HEK293 (cell line): ENCODE results near the gene ENO2.

Experiments
- ATF2 ChIP-seq: fragments of 450-650 bp; formaldehyde crosslinking; IDR thresholded peaks from 2 replicates; pipeline ENCODE4 v1.5.1; 2016; ENCODE audit warnings: missing biosample characterization, missing genetic modification characterization, low read depth
- ELK4 ChIP-seq: IDR thresholded peaks from 2 replicates; pipeline ENCODE4 v1.6.1; 2011; ENCODE audit warnings: mild to moderate bottlenecking, low read depth, low read length, borderline replicate concordance
- FEZF1 ChIP-seq: fragments of 450-650 bp; formaldehyde crosslinking; IDR thresholded peaks from 2 replicates; pipeline ENCODE4 v1.5.1; 2016; ENCODE audit warnings: missing biosample characterization, missing genetic modification characterization
- GLI2 ChIP-seq: fragments of 450-650 bp; formaldehyde crosslinking; IDR thresholded peaks from 2 replicates; pipeline ENCODE4; 2017; ENCODE audit warnings: missing biosample characterization, missing genetic modification characterization, low read depth, borderline replicate concordance
- HOXD13 ChIP-seq: sonication (generic); formaldehyde crosslinking; IDR thresholded peaks from 2 replicates; pipeline ENCODE4 v1.8.0; 2022; ENCODE audit warnings: missing genetic modification reagents, borderline replicate concordance
- KLF10 ChIP-seq: fragments of 450-650 bp; IDR thresholded peaks from 2 replicates; pipeline ENCODE4 v1.5.1; 2018; ENCODE audit warnings: missing biosample characterization, mild to moderate bottlenecking, missing genetic modification characterization
- SP3 ChIP-seq: fragments of 450-650 bp; formaldehyde crosslinking; IDR thresholded peaks from 2 replicates; pipeline ENCODE4 v1.5.1; 2016; ENCODE audit warnings: missing biosample characterization, missing genetic modification characterization
- YY2 ChIP-seq: fragments of 450-650 bp; formaldehyde crosslinking; IDR thresholded peaks from 2 replicates; pipeline ENCODE4 v1.5.1; 2016; ENCODE audit warnings: missing biosample characterization, missing genetic modification characterization
- ZBTB8A ChIP-seq: fragments of 450-650 bp; formaldehyde crosslinking; IDR thresholded peaks from 2 replicates; pipeline ENCODE4 v1.5.1; 2016; ENCODE audit warnings: missing biosample characterization, missing genetic modification characterization
- ZNF112 ChIP-seq: fragments of 450-650 bp; formaldehyde crosslinking; IDR thresholded peaks from 2 replicates; pipeline ENCODE4 v1.5.0; 2017; ENCODE audit warnings: missing biosample characterization, missing genetic modification characterization
- ZNF114 ChIP-seq: fragments of 450-650 bp; formaldehyde crosslinking; IDR thresholded peaks from 2 replicates; pipeline ENCODE4 v1.5.0; 2017; ENCODE audit warnings: missing biosample characterization, missing genetic modification characterization
- ZNF202 ChIP-seq: fragments of 450-650 bp; formaldehyde crosslinking; IDR thresholded peaks from 2 replicates; pipeline ENCODE4 v1.5.1; 2016; ENCODE audit warnings: missing biosample characterization, missing genetic modification characterization, borderline replicate concordance
- ZNF23 ChIP-seq: fragments of 450-650 bp; formaldehyde crosslinking; IDR thresholded peaks from 2 replicates; pipeline ENCODE4 v1.5.1; 2016; ENCODE audit warnings: missing biosample characterization, missing genetic modification characterization, borderline replicate concordance
- ZNF274 ChIP-seq, 2 experiments: fragments of 200-500 bp in 1 of 2; fragments of 450-650 bp in 1 of 2; sonication (Bioruptor generic) in 1 of 2; formaldehyde crosslinking in 1 of 2; IDR thresholded peaks; 2 replicates each; pipeline versions ENCODE4 v1.5.1 to v1.6.1; 2014 to 2016; ENCODE audit warnings: borderline replicate concordance in 1 of 2, inconsistent platforms in 1 of 2, low read length in 1 of 2, missing biosample characterization in 1 of 2, missing genetic modification characterization in 1 of 2
- ZNF335 ChIP-seq: fragments of 450-650 bp; formaldehyde crosslinking; conservative IDR thresholded peaks from 2 replicates; pipeline ENCODE4 v1.5.1; 2016; ENCODE audit warnings: missing biosample characterization, missing genetic modification characterization
- ZNF362 ChIP-seq: fragments of 450-650 bp; formaldehyde crosslinking; IDR thresholded peaks from 2 replicates; pipeline ENCODE4 v1.5.1; 2016; ENCODE audit warnings: missing biosample characterization, missing genetic modification characterization
- ZNF366 ChIP-seq: fragments of 450-650 bp; formaldehyde crosslinking; conservative IDR thresholded peaks from 2 replicates; pipeline ENCODE4 v1.5.1; 2016; ENCODE audit warnings: missing biosample characterization, missing genetic modification characterization
- ZNF37A ChIP-seq: fragments of 450-650 bp; IDR thresholded peaks from 2 replicates; pipeline ENCODE4 v1.5.1; 2018; ENCODE audit warnings: missing biosample characterization, missing genetic modification characterization
- ZNF514 ChIP-seq: fragments of 450-650 bp; formaldehyde crosslinking; IDR thresholded peaks from 2 replicates; pipeline ENCODE4 v1.5.1; 2016; ENCODE audit warnings: missing biosample characterization, missing genetic modification characterization
- ZNF645 ChIP-seq: fragments of 450-650 bp; formaldehyde crosslinking; IDR thresholded peaks from 2 replicates; pipeline ENCODE4; 2016; ENCODE audit warnings: missing biosample characterization, missing genetic modification characterization
- ZNF677 ChIP-seq: fragments of 450-650 bp; IDR thresholded peaks from 2 replicates; pipeline ENCODE4 v1.5.0; 2018; ENCODE audit warnings: missing biosample characterization, mild to moderate bottlenecking, missing genetic modification characterization, moderate library complexity
- ZNF76 ChIP-seq: fragments of 450-650 bp; formaldehyde crosslinking; IDR thresholded peaks from 2 replicates; pipeline ENCODE4; 2016; ENCODE audit warnings: low read depth, missing biosample characterization, missing genetic modification characterization, borderline replicate concordance
- ZNF792 ChIP-seq: fragments of 450-650 bp; formaldehyde crosslinking; IDR thresholded peaks from 2 replicates; pipeline ENCODE4 v1.5.1; 2016; ENCODE audit warnings: missing biosample characterization, missing genetic modification characterization
- ZXDB ChIP-seq: fragments of 450-650 bp; formaldehyde crosslinking; IDR thresholded peaks from 2 replicates; pipeline ENCODE4 v1.5.1; 2016; ENCODE audit warnings: missing biosample characterization, missing genetic modification characterization
- TF ChIP-seq, protein P1 (sequence below): fragments of 450-650 bp; formaldehyde crosslinking; optimal IDR thresholded peaks from 2 replicates; pipeline ENCODE3; 2016; ENCODE audit warnings: missing biosample characterization, mild to moderate bottlenecking, missing genetic modification characterization
- TF ChIP-seq, protein P2 (sequence below): fragments of 450-650 bp; formaldehyde crosslinking; IDR thresholded peaks from 2 replicates; pipeline ENCODE4 v1.5.1; 2016; ENCODE audit warnings: missing biosample characterization, missing genetic modification characterization
- TF ChIP-seq, protein P3 (sequence below): fragments of 450-650 bp; formaldehyde crosslinking; IDR thresholded peaks from 2 replicates; pipeline ENCODE4 v1.5.1; 2016; ENCODE audit warnings: missing biosample characterization, missing genetic modification characterization

Gene ENO2

DNA sequence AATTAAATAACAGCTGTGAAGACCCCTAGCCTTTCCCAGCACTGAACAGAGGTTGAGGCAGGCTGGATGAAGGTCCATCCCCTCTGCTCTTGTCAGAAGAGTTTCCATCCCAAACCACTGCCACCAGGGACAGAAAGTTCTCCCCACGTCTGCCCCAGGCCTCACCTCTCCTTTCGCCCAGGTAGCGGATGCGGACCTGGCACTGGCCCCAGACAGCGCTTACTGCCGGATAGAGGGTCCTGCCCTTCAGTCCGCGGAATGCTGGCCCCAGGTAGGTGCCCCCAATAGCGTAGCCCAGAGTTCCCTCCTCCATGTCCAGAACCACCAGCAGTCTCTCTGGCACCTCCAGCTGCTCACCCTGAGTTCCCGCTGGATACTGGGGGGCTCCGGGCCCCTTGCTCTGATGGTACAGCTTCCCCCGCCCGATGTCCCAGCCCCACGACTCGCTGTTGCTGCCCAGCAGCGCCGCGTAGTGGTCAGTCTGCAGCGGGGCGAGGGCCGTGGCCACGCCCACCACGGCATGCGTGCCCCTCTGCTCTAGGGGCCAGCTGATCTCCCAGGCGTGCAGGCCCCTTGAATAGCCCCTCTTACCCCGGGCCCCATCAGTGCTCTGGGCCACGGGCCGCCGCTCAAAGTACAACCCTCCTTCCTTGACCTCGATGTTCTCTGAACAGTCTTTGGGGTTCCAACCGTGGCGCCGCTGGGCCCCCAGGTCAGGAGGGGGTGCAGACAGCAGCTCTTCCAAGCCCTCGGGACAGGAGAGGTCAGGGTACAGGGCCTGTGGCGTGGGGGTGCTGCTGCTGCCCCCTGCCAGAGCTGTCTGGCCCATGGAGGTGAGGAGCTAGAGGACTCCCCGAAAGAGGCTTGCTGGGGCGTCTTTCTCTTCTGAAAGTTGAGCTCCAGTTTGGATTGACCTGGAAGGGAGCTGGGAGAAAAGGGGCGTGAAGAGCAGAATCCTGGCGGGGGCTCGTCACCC, 42.0 kb upstream of the ENO2 start (continued):
- TF ChIP-seq ATF2 (tag by site-specific recombination), result no peak
- TF ChIP-seq ZNF677 (tag by site-specific recombination), result no peak
- TF ChIP-seq ZNF76 (tag by site-specific recombination), result no peak
- TF ChIP-seq, protein P1, sequence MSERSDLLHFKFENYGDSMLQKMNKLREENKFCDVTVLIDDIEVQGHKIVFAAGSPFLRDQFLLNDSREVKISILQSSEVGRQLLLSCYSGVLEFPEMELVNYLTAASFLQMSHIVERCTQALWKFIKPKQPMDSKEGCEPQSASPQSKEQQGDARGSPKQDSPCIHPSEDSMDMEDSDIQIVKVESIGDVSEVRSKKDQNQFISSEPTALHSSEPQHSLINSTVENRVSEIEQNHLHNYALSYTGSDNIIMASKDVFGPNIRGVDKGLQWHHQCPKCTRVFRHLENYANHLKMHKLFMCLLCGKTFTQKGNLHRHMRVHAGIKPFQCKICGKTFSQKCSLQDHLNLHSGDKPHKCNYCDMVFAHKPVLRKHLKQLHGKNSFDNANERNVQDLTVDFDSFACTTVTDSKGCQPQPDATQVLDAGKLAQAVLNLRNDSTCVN (tag by site-specific recombination), result no peak
- no peak for TF ChIP-seq ELK4
- TF ChIP-seq, protein P2, sequence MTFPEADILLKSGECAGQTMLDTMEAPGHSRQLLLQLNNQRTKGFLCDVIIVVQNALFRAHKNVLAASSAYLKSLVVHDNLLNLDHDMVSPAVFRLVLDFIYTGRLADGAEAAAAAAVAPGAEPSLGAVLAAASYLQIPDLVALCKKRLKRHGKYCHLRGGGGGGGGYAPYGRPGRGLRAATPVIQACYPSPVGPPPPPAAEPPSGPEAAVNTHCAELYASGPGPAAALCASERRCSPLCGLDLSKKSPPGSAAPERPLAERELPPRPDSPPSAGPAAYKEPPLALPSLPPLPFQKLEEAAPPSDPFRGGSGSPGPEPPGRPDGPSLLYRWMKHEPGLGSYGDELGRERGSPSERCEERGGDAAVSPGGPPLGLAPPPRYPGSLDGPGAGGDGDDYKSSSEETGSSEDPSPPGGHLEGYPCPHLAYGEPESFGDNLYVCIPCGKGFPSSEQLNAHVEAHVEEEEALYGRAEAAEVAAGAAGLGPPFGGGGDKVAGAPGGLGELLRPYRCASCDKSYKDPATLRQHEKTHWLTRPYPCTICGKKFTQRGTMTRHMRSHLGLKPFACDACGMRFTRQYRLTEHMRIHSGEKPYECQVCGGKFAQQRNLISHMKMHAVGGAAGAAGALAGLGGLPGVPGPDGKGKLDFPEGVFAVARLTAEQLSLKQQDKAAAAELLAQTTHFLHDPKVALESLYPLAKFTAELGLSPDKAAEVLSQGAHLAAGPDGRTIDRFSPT (tag by site-specific recombination), result peak; percentile 50; the same call in 1 of the 2 replicates
- TF ChIP-seq GLI2 (tag by site-specific recombination), result no peak
- TF ChIP-seq FEZF1, result no peak
- peak; percentile 71 for TF ChIP-seq SP3 (tag by site-specific recombination)
- no peak for TF ChIP-seq HOXD13
- TF ChIP-seq ZNF792 (tag by site-specific recombination), result no peak
- peak; percentile 76 for TF ChIP-seq ZXDB (tag by site-specific recombination)
- peak; percentile 62; the same call in 1 of the 2 replicates for TF ChIP-seq KLF10
- no peak; the same call in 1 of the 2 replicates for TF ChIP-seq ZBTB8A
- TF ChIP-seq ZNF514 (tag by site-specific recombination), result no peak
- no peak for TF ChIP-seq ZNF23 (tag by site-specific recombination)
- no peak for TF ChIP-seq ZNF645 (tag by site-specific recombination)
- peak; percentile 38; the same call in 1 of the 2 replicates for TF ChIP-seq ZNF366 (tag by site-specific recombination)
- no peak for TF ChIP-seq ZNF274 (IDR thresholded peaks at IDR 0.05; ENCODE audit: low read length)
- TF ChIP-seq ZNF274 (tag by site-specific recombination; IDR thresholded peaks at IDR 0.05; ENCODE audit: borderline replicate concordance), result no peak
- TF ChIP-seq ZNF362 (tag by site-specific recombination), result no peak
- no peak for TF ChIP-seq ZNF202 (tag by site-specific recombination)
- TF ChIP-seq, protein P3, sequence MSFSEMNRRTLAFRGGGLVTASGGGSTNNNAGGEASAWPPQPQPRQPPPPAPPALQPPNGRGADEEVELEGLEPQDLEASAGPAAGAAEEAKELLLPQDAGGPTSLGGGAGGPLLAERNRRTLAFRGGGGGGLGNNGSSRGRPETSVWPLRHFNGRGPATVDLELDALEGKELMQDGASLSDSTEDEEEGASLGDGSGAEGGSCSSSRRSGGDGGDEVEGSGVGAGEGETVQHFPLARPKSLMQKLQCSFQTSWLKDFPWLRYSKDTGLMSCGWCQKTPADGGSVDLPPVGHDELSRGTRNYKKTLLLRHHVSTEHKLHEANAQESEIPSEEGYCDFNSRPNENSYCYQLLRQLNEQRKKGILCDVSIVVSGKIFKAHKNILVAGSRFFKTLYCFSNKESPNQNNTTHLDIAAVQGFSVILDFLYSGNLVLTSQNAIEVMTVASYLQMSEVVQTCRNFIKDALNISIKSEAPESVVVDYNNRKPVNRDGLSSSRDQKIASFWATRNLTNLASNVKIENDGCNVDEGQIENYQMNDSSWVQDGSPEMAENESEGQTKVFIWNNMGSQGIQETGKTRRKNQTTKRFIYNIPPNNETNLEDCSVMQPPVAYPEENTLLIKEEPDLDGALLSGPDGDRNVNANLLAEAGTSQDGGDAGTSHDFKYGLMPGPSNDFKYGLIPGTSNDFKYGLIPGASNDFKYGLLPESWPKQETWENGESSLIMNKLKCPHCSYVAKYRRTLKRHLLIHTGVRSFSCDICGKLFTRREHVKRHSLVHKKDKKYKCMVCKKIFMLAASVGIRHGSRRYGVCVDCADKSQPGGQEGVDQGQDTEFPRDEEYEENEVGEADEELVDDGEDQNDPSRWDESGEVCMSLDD, result peak; percentile 93
- no peak for TF ChIP-seq YY2 (tag by site-specific recombination)
- no peak; the same call in 1 of the 2 replicates for TF ChIP-seq ZNF335
- no peak for TF ChIP-seq ZNF114 (tag by site-specific recombination)
- TF ChIP-seq ZNF37A (tag by site-specific recombination), result no peak
- TF ChIP-seq ZNF112 (tag by site-specific recombination), result no peak
